Neural progenitor cell (in vitro differentiated cells): ENCODE results near the gene PRSS38.

Source experiments
- CTCF ChIP-seq: fragments of 200-600 bp; sonication (generic); IDR thresholded peaks from 2 replicates; pipeline ENCODE4 v1.5.1; 2017; ENCODE audit warnings: antibody characterized with exemption, mild to moderate bottlenecking
- EZH2 ChIP-seq: fragments of 200-600 bp; sonication (generic); IDR thresholded peaks from 2 replicates; pipeline ENCODE4 v1.6.1; 2017; ENCODE audit warnings: antibody characterized with exemption, mild to moderate bottlenecking, moderate library complexity
- EZH2phosphoT487 ChIP-seq: fragments of 200-600 bp; sonication (generic); IDR thresholded peaks from 2 replicates; pipeline ENCODE4 v1.6.1; 2017; ENCODE audit warnings: antibody characterized with exemption

GRCh38 chr1:227773558-227773957, 41.9 kb upstream of the PRSS38 start:
- TF ChIP-seq CTCF (no peak), EZH2phosphoT487 (no peak), EZH2 (no peak)
